GM23248 (cell line): ENCODE measurements around the gene BRD3.

Experiments
- EZH2 ChIP-seq: fragments of 200-600 bp; sonication (generic); IDR thresholded peaks from 2 replicates; pipeline ENCODE4 v1.6.1; 2018; ENCODE audit warnings: antibody characterized with exemption, mild to moderate bottlenecking; ENCODE audit not compliant: insufficient read depth, poor library complexity, severe bottlenecking
- EZH2phosphoT487 ChIP-seq: fragments of 200-600 bp; sonication (generic); IDR thresholded peaks from 2 replicates; pipeline ENCODE4 v1.6.1; 2018; ENCODE audit warnings: antibody characterized with exemption, moderate library complexity, mild to moderate bottlenecking, low read depth; ENCODE audit not compliant: insufficient read depth

DNA sequence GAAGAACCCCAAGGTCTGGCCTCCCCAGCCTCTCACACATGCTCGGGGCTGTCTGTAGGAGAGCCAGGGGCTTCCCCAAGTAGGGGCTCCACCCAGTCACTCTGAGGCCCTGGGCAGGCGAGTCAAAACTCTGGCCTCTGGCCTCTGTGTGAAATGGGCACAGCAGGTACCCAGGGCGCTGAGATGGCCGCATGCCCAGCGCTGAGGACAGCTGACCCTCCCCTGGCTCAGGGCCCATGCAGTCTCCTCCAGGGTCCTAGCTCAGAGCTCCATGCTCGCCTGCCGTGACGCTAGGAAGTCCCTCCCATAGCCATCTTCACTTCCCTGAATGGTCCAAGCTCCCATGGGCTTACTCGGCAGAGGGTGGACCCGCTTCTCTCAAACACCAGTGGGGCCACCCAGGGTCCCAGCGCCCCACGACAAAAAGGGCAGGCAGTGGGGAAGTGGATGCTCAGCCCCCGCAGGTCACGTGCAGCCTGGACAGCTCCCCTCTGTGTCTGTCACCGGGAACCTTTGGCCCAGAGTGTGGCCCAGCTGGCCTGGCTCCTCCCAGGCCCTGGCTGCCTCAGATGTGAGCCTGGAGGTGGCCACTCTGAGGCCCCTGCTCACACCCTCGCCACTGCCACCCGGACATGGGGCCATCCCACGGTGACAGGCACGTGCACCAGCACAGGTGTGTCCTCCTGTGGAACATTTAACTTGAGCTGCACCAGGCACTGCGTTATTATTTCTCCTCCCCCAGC is 63.5 kb downstream of the BRD3 start:
- TF ChIP-seq EZH2: no peak
- no peak for TF ChIP-seq EZH2phosphoT487
